PC-9 (cell line): ENCODE data around the gene IL21. TPM values are rescaled to one million over a fixed set of nuclear protein-coding genes. Genes with fewer than 3 reads are reported as not detected.

Experiments used
- BruUV-seq: library from RNA; stranded (reverse); fragments of 400-500 nt; replicated peaks from 2 replicates; lab custom pipeline; 2021; lab: Mats Ljungman, UMichigan
- CTCF ChIA-PET: fragments of 300-600 bp; sonication (Branson Sonifier 250); formaldehyde crosslinking; loops from one replicate; lab custom pipeline; 2022; ENCODE audit warnings: antibody characterized with exemption; lab: Charles Lee
- POLR2A ChIA-PET: fragments of 300-600 bp; sonication (Branson Sonifier 250); formaldehyde crosslinking; loops from one replicate; lab custom pipeline; 2022; ENCODE audit warnings: antibody characterized with exemption; ENCODE audit not compliant: unreplicated experiment; lab: Charles Lee
- DNase-seq, 2 experiments: peaks; one replicate each; pipeline versions ENCODE4 v3.0.0 to v3.0.0-alpha.2; 2015 to 2022; ENCODE audit warnings: mixed read lengths in 1 of 2
- H2AFZ ChIP-seq: fragments of 200-600 bp; sonication (generic); 2 replicates; pipeline ENCODE4 v1.8.1; 2017; ENCODE audit warnings: antibody characterized with exemption
- H3F3A ChIP-seq: fragments of 200-600 bp; sonication (generic); 2 replicates; pipeline ENCODE4 v1.8.1; 2017; ENCODE audit warnings: antibody characterized with exemption, mild to moderate bottlenecking, low read depth; ENCODE audit not compliant: insufficient read depth
- H3K27ac ChIP-seq: fragments of 200-600 bp; sonication (generic); 2 replicates; pipeline ENCODE4 v1.6.1; 2016; ENCODE audit warnings: mixed run types
- H3K27me3 ChIP-seq: fragments of 200-600 bp; sonication (generic); 2 replicates; pipeline ENCODE4 v1.6.1; 2016; ENCODE audit warnings: low read depth, mixed run types; ENCODE audit not compliant: insufficient read depth
- H3K36me3 ChIP-seq: fragments of 200-600 bp; sonication (generic); 2 replicates; pipeline ENCODE4 v1.6.1; 2016; ENCODE audit warnings: low read depth, mixed run types
- H3K4me1 ChIP-seq: fragments of 200-600 bp; sonication (generic); replicated peaks from 2 replicates; pipeline ENCODE4 v1.6.1; 2016; ENCODE audit warnings: mixed run types; ENCODE audit not compliant: insufficient read depth
- H3K4me2 ChIP-seq: fragments of 200-600 bp; sonication (generic); 2 replicates; pipeline ENCODE4 v1.6.1; 2017; ENCODE audit warnings: mixed run types
- H3K4me3 ChIP-seq: fragments of 200-600 bp; sonication (generic); 2 replicates; pipeline ENCODE4 v1.6.1; 2016; ENCODE audit warnings: mixed run types
- H3K79me2 ChIP-seq: fragments of 200-600 bp; sonication (generic); 2 replicates; pipeline ENCODE4 v1.6.1; 2017; ENCODE audit warnings: low read depth, mixed run types
- H3K9me2 ChIP-seq: fragments of 200-600 bp; sonication (generic); 2 replicates; pipeline ENCODE4 v1.8.1; 2017; ENCODE audit warnings: mild to moderate bottlenecking; ENCODE audit not compliant: insufficient read depth
- H3K9me3 ChIP-seq: fragments of 200-600 bp; sonication (generic); 2 replicates; pipeline ENCODE4 v1.8.1; 2016; ENCODE audit warnings: low read depth; ENCODE audit not compliant: insufficient read depth
- H4K20me1 ChIP-seq: fragments of 200-600 bp; sonication (generic); 2 replicates; pipeline ENCODE4 v1.8.1; 2017; ENCODE audit not compliant: insufficient read depth
- CTCF ChIP-seq: fragments of 200-600 bp; sonication (generic); conservative IDR thresholded peaks from 2 replicates; pipeline ENCODE4 v1.6.1; 2017; ENCODE audit warnings: mixed run types, antibody characterized with exemption, mild to moderate bottlenecking, moderate library complexity
- EZH2 ChIP-seq: fragments of 200-600 bp; sonication (generic); IDR thresholded peaks from 2 replicates; pipeline ENCODE4 v1.8.0; 2017; ENCODE audit warnings: antibody characterized with exemption, low read depth
- intact Hi-C: fragments of 100-400 bp; cut with micrococcal nuclease; formaldehyde crosslinking; loops from one replicate; pipeline ENCODE4 v1.10.0; 2022; ENCODE audit not compliant: unreplicated experiment
- total RNA-seq: library from RNA; stranded (reverse); gene quantifications from 2 replicates; pipeline ENCODE4 v1.2.3, GENCODE V29; 2021

IL21 gene
- total RNA-seq, 1 experiment from 2014 or later: not detected

DNA sequence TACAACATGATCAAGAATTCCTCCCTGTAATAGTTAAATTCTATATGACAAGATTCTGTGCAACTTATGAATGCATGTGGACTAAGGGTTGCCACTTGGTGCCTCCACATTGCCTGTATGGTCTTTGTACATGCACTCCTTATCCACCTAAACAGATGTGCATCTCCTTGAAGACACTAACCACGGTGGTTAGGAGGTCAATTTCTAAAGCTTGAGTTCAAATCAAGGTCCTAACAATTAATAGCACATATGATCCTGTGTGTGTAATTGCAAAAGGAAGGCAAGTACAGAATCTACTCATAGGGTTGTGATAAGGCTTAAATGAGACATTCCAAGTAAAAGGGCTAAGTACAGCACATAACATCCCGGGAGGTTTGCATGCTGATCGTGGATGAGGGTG is 1.5 kb upstream of the IL21 start:
- CTCF ChIA-PET: no interaction called here
- no peaks in the 10 kb centered on the region for H3K79me2 ChIP-seq
- no peaks in the 10 kb centered on the region for H3F3A ChIP-seq
- H3K9me2 ChIP-seq: no peaks in the 10 kb centered on the region
- no peaks in the 10 kb centered on the region for H4K20me1 ChIP-seq
- H3K4me2 ChIP-seq: no peak overlapping the region
- H3K27ac ChIP-seq: no peak overlapping the region
- H3K36me3 ChIP-seq: no peaks in the 10 kb centered on the region
- H3K4me3 ChIP-seq: no peak overlapping the region
- H3K9me3 ChIP-seq: no peaks in the 10 kb centered on the region
- intact Hi-C loops: no loop called here
- no TSS peak for BruUV-seq
- POLR2A ChIA-PET: no interaction called here
- no peaks in the 10 kb centered on the region for H3K27me3 ChIP-seq
- no peak overlapping the region for H2AFZ ChIP-seq
- no peaks in the 10 kb centered on the region for H3K4me1 ChIP-seq
- no peak for DNase-seq
- TF ChIP-seq EZH2 (no peak), CTCF (no peak)

GRCh38 chr4:122619611-122620010 is 1.3 kb downstream of the IL21 start:
- Histone ChIP-seq H3K27ac (no peak overlapping the region), H3F3A (no peaks in the 10 kb centered on the region), H3K9me3 (no peaks in the 10 kb centered on the region), H4K20me1 (no peaks in the 10 kb centered on the region), H3K9me2 (no peaks in the 10 kb centered on the region), H2AFZ (no peak overlapping the region), H3K4me1 (no peaks in the 10 kb centered on the region), H3K27me3 (no peaks in the 10 kb centered on the region), H3K4me2 (no peak overlapping the region), H3K4me3 (no peak overlapping the region), H3K79me2 (no peaks in the 10 kb centered on the region), H3K36me3 (no peaks in the 10 kb centered on the region)
- ChIA-PET CTCF (no interaction called here), POLR2A (no interaction called here)
- intact Hi-C loops: no loop called here
- TF ChIP-seq CTCF (no peak), EZH2 (no peak)
- no peak for DNase-seq
- no TSS peak for BruUV-seq

GRCh38 chr4:122617597-122618593 is 3.0 kb downstream of the IL21 start:
- H3F3A ChIP-seq: no peaks in the 10 kb centered on the region
- no peaks in the 10 kb centered on the region for H3K79me2 ChIP-seq
- no peak overlapping the region for H3K27ac ChIP-seq
- H3K27me3 ChIP-seq: no peaks in the 10 kb centered on the region
- no peaks in the 10 kb centered on the region for H3K4me1 ChIP-seq
- H3K4me3 ChIP-seq: no peak overlapping the region
- no peak for TF ChIP-seq CTCF
- no peaks in the 10 kb centered on the region for H3K36me3 ChIP-seq
- H4K20me1 ChIP-seq: no peaks in the 10 kb centered on the region
- CTCF ChIA-PET: no interaction called here
- no TSS peak for BruUV-seq
- no peaks in the 10 kb centered on the region for H3K9me2 ChIP-seq
- intact Hi-C loops: no loop called here
- no peak overlapping the region for H3K4me2 ChIP-seq
- DNase-seq: no peak
- H3K9me3 ChIP-seq: no peaks in the 10 kb centered on the region
- H2AFZ ChIP-seq: no peak overlapping the region
- POLR2A ChIA-PET: no interaction called here
